Left ventricle myocardium inferior (tissue), 1 donor: ENCODE data around the gene ANKRD13B. TPM values are rescaled to one million over a fixed set of nuclear protein-coding genes. Genes with fewer than 3 reads are reported as not detected.
"Not testable (repeated sequence)": the region's sequence is repeated elsewhere in the genome, so short reads cannot be mapped to it uniquely, and the experiment has no call there.

Source experiments
- DNase-seq: peaks from one replicate; pipeline ENCODE4 v3.0.0-alpha.2; 2020
- H3K27ac ChIP-seq: fragments of 200-600 bp; replicated peaks from 2 replicates; pipeline ENCODE4 v1.8.0; 2021
- H3K27me3 ChIP-seq: fragments of 200-600 bp; 2 replicates; pipeline ENCODE4 v1.8.0; 2021; ENCODE audit warnings: low read depth
- H3K36me3 ChIP-seq: fragments of 200-600 bp; 2 replicates; pipeline ENCODE4 v1.8.0; 2021
- H3K4me1 ChIP-seq: fragments of 200-600 bp; 2 replicates; pipeline ENCODE4 v1.8.0; 2021
- H3K4me3 ChIP-seq: fragments of 200-600 bp; 2 replicates; pipeline ENCODE4 v1.8.0; 2021; ENCODE audit warnings: mild to moderate bottlenecking, moderate library complexity
- H3K9me3 ChIP-seq: fragments of 200-600 bp; replicated peaks from 2 replicates; pipeline ENCODE4 v1.8.0; 2021
- CTCF ChIP-seq: fragments of 200-600 bp; IDR thresholded peaks from 2 replicates; pipeline ENCODE4 v1.8.0; 2021; ENCODE audit warnings: antibody characterized with exemption, mild to moderate bottlenecking, borderline replicate concordance
- intact Hi-C: fragments of 100-400 bp; cut with micrococcal nuclease; formaldehyde crosslinking; loops from one replicate; pipeline ENCODE4 v1.11.0; 2022
- total RNA-seq: library from RNA; stranded (reverse); fragmentation: NEBNext Ultra II Directional; extraction: Animal tissue kit (Norgen Biotek cat#: 25700); gene quantifications from one replicate; pipeline ENCODE4 v1.2.1, GENCODE V29; 2021
- donor health status: DM: no; HTN: yes; CAD: no; lungs with severe emphysema.

The ANKRD13B gene
- total RNA-seq, 1 donor from 2014 or later: 5.9 TPM

DNA sequence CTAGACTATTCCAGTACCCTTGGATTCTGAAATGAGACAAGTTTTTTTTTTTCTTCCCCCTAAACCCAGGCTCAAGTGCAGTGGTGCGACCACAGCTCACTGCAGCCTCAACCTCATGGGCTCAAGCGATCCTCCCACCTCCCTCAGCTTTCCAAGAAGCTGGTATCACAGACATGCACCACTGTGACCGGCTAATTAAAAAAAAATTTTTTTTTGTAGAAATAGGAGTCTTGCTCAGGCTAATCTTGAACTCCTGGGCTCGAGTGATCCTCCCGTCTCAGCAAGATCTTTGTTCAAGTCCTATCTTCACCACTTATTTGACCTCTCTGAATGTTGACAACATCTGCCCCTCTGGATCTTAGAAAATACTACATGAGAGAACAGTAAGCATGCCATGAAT lies 56.4 kb downstream of the ANKRD13B start:
- intact Hi-C loops: loop anchor here (10.0 kb wide), 1 partner anchor 105 kb away; no protein-coding TSS in a partner anchor

GRCh38 chr17:29650396-29650795 lies 57.5 kb downstream of the ANKRD13B start:
- intact Hi-C loops: no loop called here
- no peak for DNase-seq
- H3K27me3 ChIP-seq: no peaks in the 10 kb centered on the region
- peak overlapping the region; percentile 93 for H3K27ac ChIP-seq
- H3K36me3 ChIP-seq: peaks cover 68% of the 10 kb centered on the region
- peaks cover 37% of the 10 kb centered on the region for H3K4me1 ChIP-seq
- H3K9me3 ChIP-seq: no peaks in the 10 kb centered on the region
- TF ChIP-seq CTCF: no peak
- H3K4me3 ChIP-seq: no peak overlapping the region

More for the DNA sequence above, 56.4 kb downstream of the ANKRD13B start:
- DNase-seq: no peak
- no peak overlapping the region for H3K4me3 ChIP-seq
- H3K27ac ChIP-seq: peak overlapping the region; percentile 93
- no peaks in the 10 kb centered on the region for H3K27me3 ChIP-seq
- peaks cover 58% of the 10 kb centered on the region for H3K36me3 ChIP-seq
- peaks cover 41% of the 10 kb centered on the region for H3K4me1 ChIP-seq
- TF ChIP-seq CTCF: no peak
- H3K9me3 ChIP-seq: no peaks in the 10 kb centered on the region

DNA sequence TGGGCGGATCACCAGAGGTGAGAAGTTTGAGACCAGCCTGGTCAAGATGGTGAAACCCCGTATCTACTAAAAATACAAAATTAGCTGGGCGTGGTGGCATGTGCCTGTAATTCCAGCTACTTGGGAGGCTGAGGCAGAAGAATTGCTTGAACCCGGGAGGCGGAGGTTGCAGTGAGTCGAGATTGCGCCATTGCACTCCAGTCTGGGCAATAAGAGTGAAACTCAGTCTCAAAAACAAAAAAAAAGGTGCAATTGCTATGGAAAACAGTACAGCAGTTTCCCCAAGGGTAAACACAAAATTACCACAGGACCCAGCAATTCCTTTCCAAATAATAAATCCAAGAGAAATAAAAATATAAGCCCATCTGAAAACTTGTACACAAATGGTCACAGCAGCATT lies 59.0 kb downstream of the ANKRD13B start:
- DNase-seq, H3K4me3 ChIP-seq, intact Hi-C loops, H3K9me3 ChIP-seq, H3K27me3 ChIP-seq: not testable (repeated sequence)
- H3K4me1 ChIP-seq: peaks cover 22% of the 10 kb centered on the region
- H3K27ac ChIP-seq: peak overlapping the region; percentile 93
- peaks cover 77% of the 10 kb centered on the region for H3K36me3 ChIP-seq

GRCh38 chr17:29652976-29653375 lies 60.0 kb downstream of the ANKRD13B start:
- no peak for TF ChIP-seq CTCF
- intact Hi-C loops: no loop called here
- Histone ChIP-seq H3K36me3 (peaks cover 72% of the 10 kb centered on the region), H3K4me1 (peaks cover 21% of the 10 kb centered on the region), H3K9me3 (no peaks in the 10 kb centered on the region), H3K27ac (peak overlapping the region; percentile 56), H3K27me3 (no peaks in the 10 kb centered on the region), H3K4me3 (no peak overlapping the region)
- no peak for DNase-seq

- intact Hi-C loops: no loop called here
- H3K4me3 ChIP-seq: no peak overlapping the region
- DNase-seq: no peak
- H3K27me3 ChIP-seq: no peaks in the 10 kb centered on the region
- no peaks in the 10 kb centered on the region for H3K9me3 ChIP-seq
- H3K27ac ChIP-seq: peak overlapping the region; percentile 56
- TF ChIP-seq CTCF: no peak
- peaks cover 67% of the 10 kb centered on the region for H3K36me3 ChIP-seq
- H3K4me1 ChIP-seq: peaks cover 21% of the 10 kb centered on the region
These were observed 61.2 kb downstream of the ANKRD13B start for GRCh38 chr17:29653995-29654714.

GRCh38 chr17:29655323-29655722 lies 62.4 kb downstream of the ANKRD13B start:
- Histone ChIP-seq H3K27me3 (no peaks in the 10 kb centered on the region), H3K4me3 (no peak overlapping the region), H3K27ac (no peak overlapping the region), H3K4me1 (peaks cover 14% of the 10 kb centered on the region), H3K9me3 (no peaks in the 10 kb centered on the region), H3K36me3 (peaks cover 69% of the 10 kb centered on the region)
- no peak for TF ChIP-seq CTCF
- DNase-seq: no peak
- intact Hi-C loops: no loop called here
